PC-9 (cell line): ENCODE data around the gene FAM120B. TPM values are rescaled to one million over a fixed set of nuclear protein-coding genes. Genes with fewer than 3 reads are reported as not detected.

ENCODE experiments used
- BruUV-seq: library from RNA; stranded (reverse); fragments of 400-500 nt; replicated peaks from 2 replicates; lab custom pipeline; 2021; lab: Mats Ljungman, UMichigan
- CTCF ChIA-PET: fragments of 300-600 bp; sonication (Branson Sonifier 250); formaldehyde crosslinking; loops from one replicate; lab custom pipeline; 2022; ENCODE audit warnings: antibody characterized with exemption; lab: Charles Lee
- POLR2A ChIA-PET: fragments of 300-600 bp; sonication (Branson Sonifier 250); formaldehyde crosslinking; loops from one replicate; lab custom pipeline; 2022; ENCODE audit warnings: antibody characterized with exemption; ENCODE audit not compliant: unreplicated experiment; lab: Charles Lee
- DNase-seq, 2 experiments: peaks; one replicate each; pipeline versions ENCODE4 v3.0.0 to v3.0.0-alpha.2; 2015 to 2022; ENCODE audit warnings: mixed read lengths in 1 of 2
- H2AFZ ChIP-seq: fragments of 200-600 bp; sonication (generic); 2 replicates; pipeline ENCODE4 v1.8.1; 2017; ENCODE audit warnings: antibody characterized with exemption
- H3F3A ChIP-seq: fragments of 200-600 bp; sonication (generic); 2 replicates; pipeline ENCODE4 v1.8.1; 2017; ENCODE audit warnings: antibody characterized with exemption, mild to moderate bottlenecking, low read depth; ENCODE audit not compliant: insufficient read depth
- H3K27ac ChIP-seq: fragments of 200-600 bp; sonication (generic); 2 replicates; pipeline ENCODE4 v1.6.1; 2016; ENCODE audit warnings: mixed run types
- H3K27me3 ChIP-seq: fragments of 200-600 bp; sonication (generic); 2 replicates; pipeline ENCODE4 v1.6.1; 2016; ENCODE audit warnings: low read depth, mixed run types; ENCODE audit not compliant: insufficient read depth
- H3K36me3 ChIP-seq: fragments of 200-600 bp; sonication (generic); 2 replicates; pipeline ENCODE4 v1.6.1; 2016; ENCODE audit warnings: low read depth, mixed run types
- H3K4me1 ChIP-seq: fragments of 200-600 bp; sonication (generic); replicated peaks from 2 replicates; pipeline ENCODE4 v1.6.1; 2016; ENCODE audit warnings: mixed run types; ENCODE audit not compliant: insufficient read depth
- H3K4me2 ChIP-seq: fragments of 200-600 bp; sonication (generic); 2 replicates; pipeline ENCODE4 v1.6.1; 2017; ENCODE audit warnings: mixed run types
- H3K4me3 ChIP-seq: fragments of 200-600 bp; sonication (generic); 2 replicates; pipeline ENCODE4 v1.6.1; 2016; ENCODE audit warnings: mixed run types
- H3K79me2 ChIP-seq: fragments of 200-600 bp; sonication (generic); 2 replicates; pipeline ENCODE4 v1.6.1; 2017; ENCODE audit warnings: low read depth, mixed run types
- H3K9me2 ChIP-seq: fragments of 200-600 bp; sonication (generic); 2 replicates; pipeline ENCODE4 v1.8.1; 2017; ENCODE audit warnings: mild to moderate bottlenecking; ENCODE audit not compliant: insufficient read depth
- H3K9me3 ChIP-seq: fragments of 200-600 bp; sonication (generic); 2 replicates; pipeline ENCODE4 v1.8.1; 2016; ENCODE audit warnings: low read depth; ENCODE audit not compliant: insufficient read depth
- H4K20me1 ChIP-seq: fragments of 200-600 bp; sonication (generic); 2 replicates; pipeline ENCODE4 v1.8.1; 2017; ENCODE audit not compliant: insufficient read depth
- CTCF ChIP-seq: fragments of 200-600 bp; sonication (generic); conservative IDR thresholded peaks from 2 replicates; pipeline ENCODE4 v1.6.1; 2017; ENCODE audit warnings: mixed run types, antibody characterized with exemption, mild to moderate bottlenecking, moderate library complexity
- EZH2 ChIP-seq: fragments of 200-600 bp; sonication (generic); IDR thresholded peaks from 2 replicates; pipeline ENCODE4 v1.8.0; 2017; ENCODE audit warnings: antibody characterized with exemption, low read depth
- intact Hi-C: fragments of 100-400 bp; cut with micrococcal nuclease; formaldehyde crosslinking; loops from one replicate; pipeline ENCODE4 v1.10.0; 2022; ENCODE audit not compliant: unreplicated experiment
- total RNA-seq: library from RNA; stranded (reverse); gene quantifications from 2 replicates; pipeline ENCODE4 v1.2.3, GENCODE V29; 2021

FAM120B gene
- total RNA-seq, 1 experiment from 2014 or later: 14.3 TPM

- CTCF ChIA-PET: no interaction called here
- H4K20me1 ChIP-seq: peaks cover 42% of the 10 kb centered on the region
- H3K27ac ChIP-seq: no peak overlapping the region
- no peak overlapping the region for H2AFZ ChIP-seq
- no peaks in the 10 kb centered on the region for H3K9me2 ChIP-seq
- intact Hi-C loops: no loop called here
- H3K9me3 ChIP-seq: no peaks in the 10 kb centered on the region
- peaks cover 32% of the 10 kb centered on the region for H3K79me2 ChIP-seq
- BruUV-seq: no TSS peak
- TF ChIP-seq EZH2: no peak
- no peak for TF ChIP-seq CTCF
- H3K4me2 ChIP-seq: no peak overlapping the region
- H3F3A ChIP-seq: no peaks in the 10 kb centered on the region
- no peaks in the 10 kb centered on the region for H3K4me1 ChIP-seq
- POLR2A ChIA-PET: no interaction called here
- no peak for DNase-seq
- no peaks in the 10 kb centered on the region for H3K27me3 ChIP-seq
- no peak overlapping the region for H3K4me3 ChIP-seq
- H3K36me3 ChIP-seq: no peaks in the 10 kb centered on the region
Measured at GRCh38 chr6:170314983-170315382, 8.4 kb downstream of the FAM120B start.

GRCh38 chr6:170316071-170316470 lies 9.5 kb downstream of the FAM120B start:
- H3F3A ChIP-seq: no peaks in the 10 kb centered on the region
- H3K4me2 ChIP-seq: no peak overlapping the region
- DNase-seq: no peak
- intact Hi-C loops: no loop called here
- peaks cover 25% of the 10 kb centered on the region for H3K79me2 ChIP-seq
- no peak overlapping the region for H3K4me3 ChIP-seq
- no peaks in the 10 kb centered on the region for H3K4me1 ChIP-seq
- no TSS peak for BruUV-seq
- TF ChIP-seq CTCF: no peak
- TF ChIP-seq EZH2: no peak
- no peaks in the 10 kb centered on the region for H3K9me2 ChIP-seq
- H3K27ac ChIP-seq: no peak overlapping the region
- H3K9me3 ChIP-seq: no peaks in the 10 kb centered on the region
- ChIA-PET CTCF (no interaction called here), POLR2A (no interaction called here)
- H3K27me3 ChIP-seq: no peaks in the 10 kb centered on the region
- peaks cover 31% of the 10 kb centered on the region for H4K20me1 ChIP-seq
- no peaks in the 10 kb centered on the region for H3K36me3 ChIP-seq
- H2AFZ ChIP-seq: no peak overlapping the region

GRCh38 chr6:170317076-170317475 lies 10.5 kb downstream of the FAM120B start:
- CTCF ChIA-PET: no interaction called here
- TF ChIP-seq CTCF (no peak), EZH2 (no peak)
- POLR2A ChIA-PET: no interaction called here
- H3K27me3 ChIP-seq: no peaks in the 10 kb centered on the region
- H3K27ac ChIP-seq: no peak overlapping the region
- no peaks in the 10 kb centered on the region for H3K9me3 ChIP-seq
- H3F3A ChIP-seq: no peaks in the 10 kb centered on the region
- DNase-seq: no peak
- no peaks in the 10 kb centered on the region for H3K4me1 ChIP-seq
- no peak overlapping the region for H3K4me3 ChIP-seq
- peaks cover 33% of the 10 kb centered on the region for H4K20me1 ChIP-seq
- no peak overlapping the region for H3K4me2 ChIP-seq
- H3K79me2 ChIP-seq: peaks cover 17% of the 10 kb centered on the region
- BruUV-seq: no TSS peak
- no peak overlapping the region for H2AFZ ChIP-seq
- no peaks in the 10 kb centered on the region for H3K36me3 ChIP-seq
- no peaks in the 10 kb centered on the region for H3K9me2 ChIP-seq
- intact Hi-C loops: no loop called here
